Upper lobe of left lung (tissue), 6 donors: Measurements from ENCODE around the gene CALN1. TPM values are rescaled to one million over a fixed set of nuclear protein-coding genes. Genes with fewer than 3 reads are reported as not detected.
A peak's percentile ranks its signal among the peaks of the same experiment; 100 is the strongest.
"Not testable (repeated sequence)": the region's sequence is repeated elsewhere in the genome, so short reads cannot be mapped to it uniquely, and the experiment has no call there.

Experiments used
- ATAC-seq, 2 donors: fragments of 200-7000 bp; cut with Tn5 transposase; one replicate each; pipeline ENCODE4 v1.9.1; 2022; ENCODE audit warnings: mild to moderate bottlenecking in 2 of 2, moderate library complexity in 2 of 2; ENCODE audit not compliant: low FRiP score in 2 of 2
- DNase-seq, 2 donors: peaks; one replicate each; pipeline ENCODE4 v3.0.0-alpha.2; 2019 to 2020
- H3K27ac ChIP-seq, 4 donors: fragments of 200-600 bp; sonication (generic); one replicate each; pipeline ENCODE4 v1.5.1; 2016 to 2019
- H3K27me3 ChIP-seq, 4 donors: fragments of 200-600 bp; sonication (generic); one replicate each; pipeline ENCODE4 v1.5.1; 2017 to 2019
- H3K36me3 ChIP-seq, 4 donors: fragments of 200-600 bp; sonication (generic); one replicate each; pipeline ENCODE4 v1.5.1; 2016 to 2019
- H3K4me1 ChIP-seq, 4 donors: fragments of 200-600 bp; sonication (generic); one replicate each; pipeline ENCODE4 v1.5.1; 2018 to 2019
- H3K4me3 ChIP-seq, 4 donors: fragments of 200-600 bp; sonication (generic); one replicate each; pipeline ENCODE4 v1.5.1; 2017 to 2019; ENCODE audit warnings: mild to moderate bottlenecking in 2 of 4, moderate library complexity in 1 of 4
- H3K9me3 ChIP-seq, 4 donors: fragments of 200-600 bp; sonication (generic); one replicate each; pipeline ENCODE4 v1.5.1; 2018 to 2019
- EP300 ChIP-seq, 4 donors: sonication (generic); formaldehyde crosslinking; IDR thresholded peaks; one replicate each; pipeline ENCODE4 v1.5.1; 2017; ENCODE audit warnings: antibody characterized with exemption in 4 of 4, control low read depth in 2 of 4
- POLR2A ChIP-seq, 4 donors: fragments of 450-650 bp; IDR thresholded peaks; one replicate each; pipeline ENCODE4 v1.5.1; 2016 to 2017; ENCODE audit warnings: antibody characterized with exemption in 4 of 4, mild to moderate bottlenecking in 2 of 4
- POLR2AphosphoS5 ChIP-seq, 2 donors: sonication (generic); formaldehyde crosslinking; IDR thresholded peaks; one replicate each; pipeline ENCODE4 v1.5.1; 2017; ENCODE audit warnings: antibody characterized with exemption in 2 of 2
- WGBS, 2 donors: methylation state at CpG; one replicate each; pipeline ENCODE4 v1.1.5; 2017 to 2018; 5-methylcytosine and 5-hydroxymethylcytosine counted together
- total RNA-seq, 6 donors: library from RNA; depleted of rRNA in 4 of 6; stranded (reverse); fragments of >200 nt in 4 of 6; gene quantifications; one replicate each; pipeline versions ENCODE4 v1.1.0 to v1.2.1, GENCODE V29; 2016 to 2021
- TF ChIP-seq, protein P1 (sequence below), 6 experiments: fragments of 450-650 bp in 4 of 6; fragments of 200-600 bp in 2 of 6; sonication (generic) in 2 of 6; IDR thresholded peaks; one replicate each; pipeline ENCODE4 v1.5.1; 2016 to 2019; ENCODE audit warnings: antibody characterized with exemption in 6 of 6
- donor health status: DM: no; HTN: no; CAD: no; lungs with moderate emphysema.
- donor health status: DM: no; HTN: yes; CAD: no; lungs with severe emphysema.

The CALN1 gene
- total RNA-seq: under 1 TPM in 2 of 6 donors, not detected in 4; 0.24 to 0.46 TPM

- not testable (repeated sequence) for H3K36me3 ChIP-seq, ATAC-seq, H3K27me3 ChIP-seq, H3K27ac ChIP-seq, H3K4me1 ChIP-seq, H3K4me3 ChIP-seq, H3K9me3 ChIP-seq
- DNase-seq: peak in 1 of 2 donors; percentile 29
- 96% methylated on average over 21 of the region's 21 CpGs for WGBS, 2 donors
Measured at GRCh38 chr7:72412121-72412618, at the start of gene CALN1. Gene CALN1, minus strand, starts transcription at chr7:72412338.

GRCh38 chr7:72453471-72453870 lies 41.3 kb upstream of the CALN1 start:
- H3K27me3 ChIP-seq: no peaks in the 10 kb centered on the region
- 77 to 95% methylated on average over 1 of the region's 1 CpG for WGBS, 2 donors
- peaks cover 0 to 9% (median 1%) of the 10 kb centered on the region in 4 donors for H3K9me3 ChIP-seq
- H3K27ac ChIP-seq: no peak overlapping the region
- ATAC-seq (no peak), DNase-seq (no peak)
- H3K36me3 ChIP-seq: no peaks in the 10 kb centered on the region
- H3K4me1 ChIP-seq: no peaks in the 10 kb centered on the region
- TF ChIP-seq POLR2AphosphoS5 (IDR thresholded peaks at IDR 0.05) (no peak), EP300 (IDR thresholded peaks at IDR 0.05) (no peak), POLR2A (IDR thresholded peaks at IDR 0.05) (no peak)
- TF ChIP-seq, protein P1, sequence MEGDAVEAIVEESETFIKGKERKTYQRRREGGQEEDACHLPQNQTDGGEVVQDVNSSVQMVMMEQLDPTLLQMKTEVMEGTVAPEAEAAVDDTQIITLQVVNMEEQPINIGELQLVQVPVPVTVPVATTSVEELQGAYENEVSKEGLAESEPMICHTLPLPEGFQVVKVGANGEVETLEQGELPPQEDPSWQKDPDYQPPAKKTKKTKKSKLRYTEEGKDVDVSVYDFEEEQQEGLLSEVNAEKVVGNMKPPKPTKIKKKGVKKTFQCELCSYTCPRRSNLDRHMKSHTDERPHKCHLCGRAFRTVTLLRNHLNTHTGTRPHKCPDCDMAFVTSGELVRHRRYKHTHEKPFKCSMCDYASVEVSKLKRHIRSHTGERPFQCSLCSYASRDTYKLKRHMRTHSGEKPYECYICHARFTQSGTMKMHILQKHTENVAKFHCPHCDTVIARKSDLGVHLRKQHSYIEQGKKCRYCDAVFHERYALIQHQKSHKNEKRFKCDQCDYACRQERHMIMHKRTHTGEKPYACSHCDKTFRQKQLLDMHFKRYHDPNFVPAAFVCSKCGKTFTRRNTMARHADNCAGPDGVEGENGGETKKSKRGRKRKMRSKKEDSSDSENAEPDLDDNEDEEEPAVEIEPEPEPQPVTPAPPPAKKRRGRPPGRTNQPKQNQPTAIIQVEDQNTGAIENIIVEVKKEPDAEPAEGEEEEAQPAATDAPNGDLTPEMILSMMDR (IDR thresholded peaks at IDR 0.05): no peak
- H3K4me3 ChIP-seq: no peak overlapping the region

GRCh38 chr7:72447465-72448204 lies 35.5 kb upstream of the CALN1 start:
- H3K27me3 ChIP-seq: no peaks in the 10 kb centered on the region
- H3K4me1 ChIP-seq: no peaks in the 10 kb centered on the region
- 83 to 87% methylated on average over 17 of the region's 17 CpGs for WGBS, 2 donors
- TF ChIP-seq, protein P1 (IDR thresholded peaks at IDR 0.05): no peak
- no peak for TF ChIP-seq POLR2A (IDR thresholded peaks at IDR 0.05)
- peak in 1 of 2 donors; percentile 48 for DNase-seq
- H3K4me3 ChIP-seq: no peak overlapping the region
- no peak overlapping the region for H3K27ac ChIP-seq
- peak; percentile 11 to 47 for ATAC-seq
- peaks cover 0 to 2% (median under 1%) of the 10 kb centered on the region in 4 donors for H3K9me3 ChIP-seq
- H3K36me3 ChIP-seq: no peaks in the 10 kb centered on the region

- Histone ChIP-seq H3K27ac (no peak overlapping the region), H3K27me3 (no peaks in the 10 kb centered on the region), H3K4me3 (no peak overlapping the region), H3K9me3 (no peaks in the 10 kb centered on the region), H3K4me1 (no peaks in the 10 kb centered on the region), H3K36me3 (no peaks in the 10 kb centered on the region)
- DNase-seq (no peak), ATAC-seq (no peak)
- WGBS, 2 donors: 14 to 27% methylated on average over 14 to 20 of the region's 20 CpGs
- no peak for TF ChIP-seq POLR2A (IDR thresholded peaks at IDR 0.05)
- TF ChIP-seq POLR2AphosphoS5 (IDR thresholded peaks at IDR 0.05): no peak
- TF ChIP-seq, protein P1 (IDR thresholded peaks at IDR 0.05): no peak
- TF ChIP-seq EP300 (IDR thresholded peaks at IDR 0.05): no peak
Measured at GRCh38 chr7:72446591-72447462, 34.7 kb upstream of the CALN1 start.

DNA sequence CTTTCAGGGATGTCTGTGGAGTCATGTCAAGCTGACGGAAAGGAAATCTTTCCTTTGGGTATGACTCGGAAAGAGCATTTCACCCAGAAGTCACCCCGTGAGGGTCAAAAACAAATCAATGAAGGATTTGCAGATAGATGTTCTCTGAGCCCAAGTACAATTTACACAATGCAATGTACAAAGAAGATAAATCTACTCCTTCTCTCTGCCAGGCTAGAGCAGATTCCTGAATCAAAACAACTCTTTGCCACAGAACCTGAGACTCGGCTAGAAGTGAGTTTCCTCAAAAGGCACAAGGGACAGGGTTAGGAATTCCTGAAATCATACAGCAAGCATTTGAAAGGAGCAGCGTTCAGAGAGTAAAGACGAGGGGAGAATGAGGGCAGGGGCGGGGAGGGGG lies 34.0 kb upstream of the CALN1 start:
- H3K4me3 ChIP-seq: no peak overlapping the region
- TF ChIP-seq POLR2A (IDR thresholded peaks at IDR 0.05) (no peak), POLR2AphosphoS5 (IDR thresholded peaks at IDR 0.05) (no peak), EP300 (IDR thresholded peaks at IDR 0.05) (no peak)
- TF ChIP-seq, protein P1 (IDR thresholded peaks at IDR 0.05): no peak
- no peaks in the 10 kb centered on the region for H3K27me3 ChIP-seq
- no peaks in the 10 kb centered on the region for H3K9me3 ChIP-seq
- H3K4me1 ChIP-seq: no peaks in the 10 kb centered on the region
- WGBS, 2 donors: 52 to 61% methylated on average over 7 of the region's 7 CpGs
- H3K27ac ChIP-seq: no peak overlapping the region
- no peak for DNase-seq
- no peak for ATAC-seq
- no peaks in the 10 kb centered on the region for H3K36me3 ChIP-seq
